Middle frontal gyrus (tissue), 1 donor: Measurements from ENCODE around the gene TMEM131L.

Source experiments
- DNase-seq: peaks from one replicate; pipeline ENCODE4 v3.0.0-alpha.2; 2015; ENCODE audit warnings: low spot score; ENCODE audit errors: extremely low spot score

The TMEM131L gene

GRCh38 chr4:153616006-153616555, 149.9 kb downstream of the TMEM131L start:
- no peak for DNase-seq

DNA sequence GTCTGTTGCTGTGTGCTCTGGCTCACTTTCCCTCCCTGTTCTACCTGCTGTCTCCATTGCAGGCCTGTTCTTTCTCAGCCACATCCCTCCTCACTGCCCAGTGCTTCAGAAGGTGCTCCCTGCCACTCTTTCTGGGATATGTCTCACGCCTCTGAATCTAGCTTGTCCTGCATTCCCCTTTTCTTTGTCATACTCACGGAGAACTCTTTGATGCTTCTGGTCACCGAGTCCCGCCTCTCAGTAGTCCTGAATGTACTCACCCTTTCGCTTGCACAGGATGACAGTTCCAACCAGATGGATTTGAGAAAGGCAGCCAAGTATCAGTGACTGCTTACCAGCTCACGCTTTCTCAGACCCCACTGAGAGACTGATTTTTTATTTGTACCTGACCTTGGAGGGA, 152.7 kb downstream of the TMEM131L start:
- DNase-seq, result no peak

GRCh38 chr4:153619811-153620210, 153.7 kb downstream of the TMEM131L start:
- no peak for DNase-seq

- DNase-seq, result no peak
These were observed 154.2 kb downstream of the TMEM131L start for GRCh38 chr4:153620352-153620751.

GRCh38 chr4:153622093-153622492, 155.9 kb downstream of the TMEM131L start:
- no peak for DNase-seq

DNA sequence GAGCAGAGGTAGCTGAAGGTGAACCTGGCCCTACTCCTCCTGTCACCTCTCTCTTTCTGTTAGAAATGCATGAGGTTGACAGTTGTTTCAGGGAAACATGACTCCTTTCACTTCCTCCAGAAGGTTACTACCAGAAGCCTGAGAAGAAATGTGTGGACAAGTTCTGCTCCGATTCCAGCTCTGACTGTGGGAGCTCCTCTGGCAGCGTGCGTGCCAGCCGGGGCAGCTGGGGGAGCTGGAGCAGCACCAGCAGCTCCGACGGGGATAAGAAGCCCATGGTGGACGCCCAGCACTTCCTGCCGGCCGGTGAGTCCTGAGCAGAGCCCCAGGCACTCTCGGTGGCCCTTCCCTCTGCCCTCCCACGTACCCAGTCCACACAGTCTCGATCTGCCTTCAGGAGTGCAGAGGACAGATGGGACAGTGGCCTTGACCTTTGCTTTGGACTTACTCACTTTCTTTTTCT, 156.6 kb downstream of the TMEM131L start:
- no peak for DNase-seq

GRCh38 chr4:153623491-153623890, 157.3 kb downstream of the TMEM131L start:
- no peak for DNase-seq

- DNase-seq, result no peak
These were observed 162.7 kb downstream of the TMEM131L start for GRCh38 chr4:153628796-153629315.

DNA sequence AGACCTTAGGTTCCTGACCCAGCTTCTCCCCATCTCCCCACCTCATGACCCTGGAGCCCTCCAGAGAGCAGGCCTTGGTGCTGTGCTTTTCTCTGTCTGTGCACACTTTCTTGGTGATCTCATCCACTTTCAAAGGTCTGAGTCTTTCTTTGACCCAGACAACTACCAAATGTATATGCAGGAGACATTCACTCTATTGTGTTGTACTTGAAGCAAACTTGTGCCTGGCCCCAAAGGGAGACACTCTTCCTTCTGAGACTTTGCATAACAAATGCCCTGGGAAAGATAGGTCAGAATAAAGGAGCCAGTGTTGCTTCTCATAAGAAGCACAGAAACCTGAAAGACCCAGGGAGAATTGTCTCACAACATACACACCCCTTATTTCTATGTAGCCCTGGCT, 163.6 kb downstream of the TMEM131L start:
- DNase-seq, result no peak

DNA sequence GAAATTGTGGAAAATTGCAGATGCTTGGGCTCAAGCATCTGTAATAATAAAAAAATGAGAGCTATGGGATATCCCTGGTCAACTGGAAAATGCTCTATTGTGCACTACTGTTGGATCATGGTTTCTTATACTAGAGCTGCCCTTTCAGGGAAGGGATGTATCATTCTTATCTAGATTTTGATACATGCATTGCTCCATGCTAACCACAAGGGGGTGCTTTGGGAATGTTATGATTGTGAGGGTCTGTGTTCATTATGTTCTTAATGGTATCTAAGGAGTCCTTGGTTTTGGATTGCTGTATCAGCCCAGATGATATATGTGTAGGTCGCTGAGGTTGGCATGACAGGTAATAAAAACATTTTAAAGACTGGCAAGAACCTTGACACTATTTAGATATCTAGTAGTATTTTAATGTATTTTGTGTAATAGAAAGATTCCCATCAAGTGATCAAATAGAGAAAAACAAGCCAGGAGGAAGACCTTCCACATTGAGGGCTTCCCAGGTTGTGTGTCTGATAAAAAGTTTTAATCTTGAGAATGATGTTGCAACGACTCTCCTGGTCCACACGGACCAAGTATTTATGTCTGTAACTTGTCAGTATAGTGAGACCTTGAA, 168.7 kb downstream of the TMEM131L start:
- no peak for DNase-seq

DNA sequence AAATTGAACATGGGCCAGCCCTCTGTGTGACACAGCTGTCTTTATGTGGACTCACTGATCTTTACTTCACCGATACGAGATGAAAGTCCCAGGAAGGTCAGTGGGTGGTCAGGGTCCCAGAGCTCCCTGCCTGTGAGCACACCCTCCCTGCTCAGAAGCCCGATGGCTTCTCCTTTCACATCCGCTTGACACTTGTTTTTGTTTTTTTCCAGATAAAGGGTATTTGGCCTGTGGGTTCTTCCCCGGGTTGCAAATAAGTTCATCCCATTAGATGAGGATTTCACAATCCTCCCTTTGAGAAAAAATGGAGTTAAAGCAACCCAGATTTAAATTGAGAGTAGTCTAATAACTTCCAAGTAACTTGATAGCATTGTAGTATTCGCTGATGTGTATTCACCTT, 169.7 kb downstream of the TMEM131L start:
- DNase-seq, result no peak

- no peak for DNase-seq
These were observed 171.0 kb downstream of the TMEM131L start for GRCh38 chr4:153637201-153637600.

DNA sequence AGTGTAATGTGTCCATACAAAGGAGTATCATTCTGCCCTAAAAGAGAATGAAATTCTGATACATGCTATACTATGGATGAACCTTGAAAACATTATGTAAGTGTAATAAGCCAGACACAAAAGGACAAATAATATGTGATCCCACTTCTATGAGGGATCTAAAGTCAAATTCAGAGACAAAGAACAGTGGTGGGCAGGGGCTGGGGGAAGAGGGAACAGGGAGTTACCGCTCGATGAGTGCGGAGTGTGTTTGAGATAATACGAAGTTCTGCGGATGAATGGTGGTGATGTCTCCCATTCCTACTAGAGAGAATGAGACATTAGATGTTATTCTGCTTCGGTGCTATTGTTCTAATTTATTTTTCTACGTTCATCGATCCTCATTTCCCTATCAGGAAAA, 171.9 kb downstream of the TMEM131L start:
- no peak for DNase-seq

- DNase-seq, result no peak
These were observed 172.8 kb downstream of the TMEM131L start for GRCh38 chr4:153638999-153639398.

DNA sequence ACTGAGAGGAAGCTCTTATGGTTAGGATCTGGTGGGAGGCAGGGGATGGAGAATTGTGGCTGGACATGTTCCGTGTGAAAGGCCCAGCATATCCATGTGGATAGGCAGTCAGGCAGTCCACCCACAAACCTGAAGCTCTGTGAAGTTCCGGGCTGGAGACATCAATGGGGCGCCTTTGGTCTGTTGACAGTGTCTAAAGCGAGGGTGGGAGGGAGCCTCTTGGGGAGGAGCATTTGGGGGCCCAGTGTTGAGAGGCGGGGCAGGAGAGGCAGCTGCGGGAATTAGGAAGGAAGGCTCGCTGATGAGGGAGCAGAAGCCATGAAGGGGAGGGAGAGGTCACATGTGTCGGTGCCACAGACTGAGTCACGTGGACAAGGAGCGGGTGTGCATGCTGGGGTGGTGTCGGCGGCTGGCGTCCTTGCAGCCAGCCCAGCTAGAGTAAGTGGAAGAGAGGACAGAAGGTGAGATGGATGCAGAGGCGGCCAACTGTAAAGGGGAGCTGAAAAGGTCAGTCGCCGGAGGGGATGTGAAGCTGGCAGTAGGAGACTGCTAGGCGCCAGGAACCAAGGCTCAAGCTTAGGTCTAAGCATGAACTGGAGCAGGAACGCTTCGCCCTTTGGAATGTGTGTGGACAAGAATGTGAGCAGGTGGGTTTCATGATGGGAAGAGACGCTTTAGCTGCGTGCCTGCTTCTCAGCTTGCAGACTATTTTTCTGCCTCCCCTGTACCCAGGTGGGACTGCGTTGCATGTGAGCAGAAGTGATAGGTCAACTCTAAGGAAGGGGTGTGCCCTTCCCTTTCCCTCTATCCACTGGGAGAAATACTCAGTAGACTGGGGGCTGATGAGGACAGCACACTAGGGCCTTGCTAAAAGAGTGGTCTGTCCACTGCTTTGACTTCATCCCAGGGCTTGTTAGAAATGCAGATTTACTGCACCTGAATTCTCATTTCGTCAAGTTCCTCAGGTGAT, 174.0 kb downstream of the TMEM131L start:
- DNase-seq, result no peak

DNA sequence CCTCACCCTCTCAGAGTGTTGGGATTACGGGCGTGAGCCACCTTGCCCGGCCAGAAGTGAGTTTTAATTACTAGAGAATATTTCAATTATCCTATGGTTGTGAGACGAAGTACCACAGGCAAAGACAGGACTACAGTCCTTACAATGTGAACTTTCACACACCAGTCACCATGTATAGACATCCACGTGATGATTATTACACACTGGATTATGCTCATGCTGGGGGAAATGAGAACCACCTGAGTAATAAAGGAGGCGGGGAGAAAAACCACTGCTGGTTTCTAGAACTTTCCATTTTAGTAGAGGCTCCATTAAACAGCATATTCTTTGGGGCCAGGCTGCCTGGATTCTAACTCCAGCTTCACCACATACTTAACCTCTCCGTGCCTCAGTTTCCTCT, 175.4 kb downstream of the TMEM131L start:
- DNase-seq, result no peak

GRCh38 chr4:153643406-153644383, 177.5 kb downstream of the TMEM131L start:
- DNase-seq, result no peak

DNA sequence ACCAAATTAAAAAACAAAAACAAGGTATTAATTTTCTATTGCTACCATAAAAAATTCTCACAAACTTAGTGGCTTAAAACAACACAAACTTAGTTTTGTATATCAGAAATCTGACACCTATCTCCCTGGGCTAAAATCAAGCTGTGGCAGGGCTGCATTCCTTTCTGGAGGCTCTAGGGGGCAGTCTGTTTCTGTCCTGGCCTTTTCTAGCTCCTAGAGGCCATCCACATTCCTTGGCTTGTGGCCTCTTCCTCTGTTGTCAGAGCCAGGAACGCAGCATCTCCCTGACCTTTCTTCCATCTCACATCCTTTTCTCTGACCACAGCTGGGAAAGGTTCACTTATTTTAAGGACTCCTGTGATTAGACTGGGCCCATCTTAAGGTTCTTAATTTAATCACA, 179.0 kb downstream of the TMEM131L start:
- DNase-seq, result no peak

- DNase-seq, result no peak
These were observed 180.1 kb downstream of the TMEM131L start for GRCh38 chr4:153646261-153646660.

GRCh38 chr4:153646978-153647377, 180.8 kb downstream of the TMEM131L start:
- DNase-seq, result no peak

DNA sequence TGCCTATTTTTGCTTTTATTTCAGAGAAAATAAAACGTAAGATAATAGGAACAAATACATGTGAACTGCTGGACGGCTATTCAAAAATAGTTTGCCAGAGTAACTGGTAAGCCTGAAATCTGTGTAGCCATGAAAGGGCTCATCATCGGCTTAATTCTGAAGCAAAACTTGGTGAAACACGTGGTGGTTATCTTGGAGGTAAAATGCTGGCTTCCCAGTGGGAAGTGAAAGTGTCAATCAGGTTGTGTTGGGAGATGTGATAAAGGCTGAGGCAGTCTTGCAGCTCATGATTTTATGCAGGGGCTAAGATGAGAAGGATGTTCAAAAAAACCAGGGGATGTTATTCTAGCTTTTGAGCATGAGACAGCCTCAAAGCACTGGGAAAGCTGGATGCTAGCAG, 181.8 kb downstream of the TMEM131L start:
- DNase-seq, result no peak
